ENCODE data around the gene PARD6G. TPM values are rescaled to one million over a fixed set of nuclear protein-coding genes. Genes with fewer than 3 reads are reported as not detected.

PARD6G gene
- total and polyA plus RNA-seq, 9 of the 15 experiments (the other 6 are each of a cell fraction or from before 2014, with no cell fraction given) = 0.03 to 1.2 (median 0.26) TPM

DNA sequence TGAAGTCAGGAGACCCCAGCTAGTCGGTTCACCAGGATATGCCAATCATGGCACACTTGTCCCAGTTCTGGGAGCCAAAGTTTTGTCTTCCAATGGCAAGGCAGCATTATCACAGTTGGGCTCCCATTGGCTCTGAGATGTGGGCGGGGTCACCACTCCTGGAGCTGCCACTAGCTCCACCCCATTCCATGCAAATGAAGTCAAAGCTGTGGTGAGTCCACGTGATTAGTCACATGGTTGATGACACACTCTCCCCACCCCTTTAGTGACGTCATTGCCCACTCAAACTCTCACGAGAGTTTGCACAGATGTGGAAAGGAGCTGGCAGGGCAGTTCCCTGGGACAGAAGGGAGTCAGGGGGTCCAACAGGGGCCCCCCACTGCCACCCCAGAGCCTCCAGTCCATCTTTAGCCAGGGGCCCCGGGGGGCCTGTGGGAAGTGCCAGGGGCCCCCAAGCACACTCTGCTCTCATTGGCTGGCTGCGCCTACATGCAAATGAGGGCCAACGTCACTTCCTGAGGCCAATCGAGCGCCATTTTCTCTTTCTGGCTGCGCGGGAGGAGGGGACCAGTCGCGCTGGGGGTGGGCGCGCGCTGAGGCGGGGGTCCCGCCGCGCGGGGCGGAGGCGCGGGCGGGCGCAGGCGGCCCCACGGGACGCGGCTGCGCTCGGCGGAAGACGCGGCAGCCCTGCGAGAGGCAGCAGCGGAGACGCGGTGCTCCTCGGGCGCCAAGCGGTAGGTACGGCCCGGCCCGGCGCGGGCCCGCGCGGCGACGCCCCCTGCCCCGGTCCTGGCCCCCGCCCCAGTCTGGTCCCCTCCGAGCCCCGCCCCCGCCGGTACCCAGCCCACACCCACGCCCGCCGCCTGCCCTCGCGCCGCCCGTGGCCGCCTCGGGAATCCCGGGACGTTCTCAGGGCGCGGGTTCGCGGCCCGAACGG is 138.3 kb downstream of the PARD6G start, which contains the start of gene ADNP2 (continued):
- TF ChIP-seq BRF1 (IDR thresholded peaks at IDR 0.05; ENCODE audit: borderline replicate concordance, extremely low read depth, insufficient read length) (no peak), BDP1 (IDR thresholded peaks at IDR 0.05; ENCODE audit: insufficient read depth, insufficient read length) (no peak), ZBTB7A (IDR thresholded peaks at IDR 0.05; ENCODE audit: borderline replicate concordance, control insufficient read depth, low read depth, low read length) (peak; percentile 91), BRCA1 (IDR thresholded peaks at IDR 0.05) (no peak), BRCA1 (CRISPR knock-in tag; IDR thresholded peaks at IDR 0.05) (no peak), ZNF24 (IDR thresholded peaks at IDR 0.05) (no peak), ZNF324 (CRISPR knock-in tag; IDR thresholded peaks at IDR 0.05) (no peak), KDM2B (CRISPR knock-in tag; IDR thresholded peaks at IDR 0.05) (no peak), TFAM (CRISPR knock-in tag; conservative IDR thresholded peaks at IDR 0.05) (no peak), TEAD1 (CRISPR knock-in tag; IDR thresholded peaks at IDR 0.05) (no peak), MCM7 (IDR thresholded peaks at IDR 0.05) (no peak), SRSF3 (IDR thresholded peaks at IDR 0.05; ENCODE audit: insufficient read depth, low read length) (no peak), ZBTB17 (CRISPR knock-in tag; IDR thresholded peaks at IDR 0.05) (no peak), JUNB (CRISPR knock-in tag; conservative IDR thresholded peaks at IDR 0.05) (peak; percentile 95), SLC30A9 (CRISPR knock-in tag; IDR thresholded peaks at IDR 0.05) (no peak), NELFE (IDR thresholded peaks at IDR 0.05; ENCODE audit: insufficient read depth, insufficient read length) (no peak), NFATC3 (IDR thresholded peaks at IDR 0.05) (no peak), TCFL5 (CRISPR knock-in tag; conservative IDR thresholded peaks at IDR 0.05) (no peak), ZNF41 (CRISPR knock-in tag; conservative IDR thresholded peaks at IDR 0.05) (no peak), ZBTB8A (IDR thresholded peaks at IDR 0.05; ENCODE audit: partially characterized antibody) (no peak)
- TF ChIP-seq, protein P1, sequence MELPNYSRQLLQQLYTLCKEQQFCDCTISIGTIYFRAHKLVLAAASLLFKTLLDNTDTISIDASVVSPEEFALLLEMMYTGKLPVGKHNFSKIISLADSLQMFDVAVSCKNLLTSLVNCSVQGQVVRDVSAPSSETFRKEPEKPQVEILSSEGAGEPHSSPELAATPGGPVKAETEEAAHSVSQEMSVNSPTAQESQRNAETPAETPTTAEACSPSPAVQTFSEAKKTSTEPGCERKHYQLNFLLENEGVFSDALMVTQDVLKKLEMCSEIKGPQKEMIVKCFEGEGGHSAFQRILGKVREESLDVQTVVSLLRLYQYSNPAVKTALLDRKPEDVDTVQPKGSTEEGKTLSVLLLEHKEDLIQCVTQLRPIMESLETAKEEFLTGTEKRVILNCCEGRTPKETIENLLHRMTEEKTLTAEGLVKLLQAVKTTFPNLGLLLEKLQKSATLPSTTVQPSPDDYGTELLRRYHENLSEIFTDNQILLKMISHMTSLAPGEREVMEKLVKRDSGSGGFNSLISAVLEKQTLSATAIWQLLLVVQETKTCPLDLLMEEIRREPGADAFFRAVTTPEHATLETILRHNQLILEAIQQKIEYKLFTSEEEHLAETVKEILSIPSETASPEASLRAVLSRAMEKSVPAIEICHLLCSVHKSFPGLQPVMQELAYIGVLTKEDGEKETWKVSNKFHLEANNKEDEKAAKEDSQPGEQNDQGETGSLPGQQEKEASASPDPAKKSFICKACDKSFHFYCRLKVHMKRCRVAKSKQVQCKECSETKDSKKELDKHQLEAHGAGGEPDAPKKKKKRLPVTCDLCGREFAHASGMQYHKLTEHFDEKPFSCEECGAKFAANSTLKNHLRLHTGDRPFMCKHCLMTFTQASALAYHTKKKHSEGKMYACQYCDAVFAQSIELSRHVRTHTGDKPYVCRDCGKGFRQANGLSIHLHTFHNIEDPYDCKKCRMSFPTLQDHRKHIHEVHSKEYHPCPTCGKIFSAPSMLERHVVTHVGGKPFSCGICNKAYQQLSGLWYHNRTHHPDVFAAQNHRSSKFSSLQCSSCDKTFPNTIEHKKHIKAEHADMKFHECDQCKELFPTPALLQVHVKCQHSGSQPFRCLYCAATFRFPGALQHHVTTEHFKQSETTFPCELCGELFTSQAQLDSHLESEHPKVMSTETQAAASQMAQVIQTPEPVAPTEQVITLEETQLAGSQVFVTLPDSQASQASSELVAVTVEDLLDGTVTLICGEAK (IDR thresholded peaks at IDR 0.05) = peak; percentile 58; the same call in 1 of the 2 replicates
- TF ChIP-seq, protein P1 (CRISPR knock-in tag; IDR thresholded peaks at IDR 0.05) = no peak
